ENCODE results near the gene GTPBP6.
"Not testable (repeated sequence)": the region's sequence is repeated elsewhere in the genome, so short reads cannot be mapped to it uniquely, and the experiment has no call there.

The GTPBP6 gene

GRCh38 chrX:334971-335757 lies 16.6 kb upstream of the GTPBP6 start:
- DNase-seq = no peak

DNA sequence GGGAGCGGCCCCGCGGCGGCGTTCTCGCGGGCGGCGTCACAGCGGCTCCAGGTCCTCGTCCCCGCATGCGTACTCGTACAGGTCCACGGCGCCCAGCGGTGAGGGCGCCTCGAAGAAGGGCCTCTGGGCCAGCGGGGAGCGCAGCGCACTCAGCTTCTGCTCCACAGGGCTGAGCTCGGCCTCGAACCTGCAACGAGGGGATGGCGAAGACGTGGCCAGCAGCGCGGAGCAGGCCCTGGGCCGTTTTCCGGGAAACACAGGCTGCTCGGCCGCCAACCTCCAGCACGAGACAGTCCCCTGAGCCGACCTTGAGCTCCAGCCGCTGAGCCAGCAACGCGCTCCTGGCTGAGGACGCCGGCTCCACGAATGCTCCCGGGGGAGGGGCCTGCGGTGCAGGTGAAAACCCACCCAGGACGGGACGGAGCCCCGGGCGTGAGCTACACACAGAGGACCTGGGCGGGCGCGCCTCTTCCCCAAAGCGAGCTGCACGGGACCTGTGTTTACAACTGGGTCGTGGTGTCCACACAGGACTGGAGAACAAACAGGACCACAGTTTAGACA lies 15.8 kb upstream of the GTPBP6 start:
- DNase-seq = no peak

GRCh38 chrX:333611-334311 lies 15.2 kb upstream of the GTPBP6 start:
- DNase-seq = no peak

- DNase-seq = no peak
Observed at GRCh38 chrX:332916-333610, 14.5 kb upstream of the GTPBP6 start.

DNA sequence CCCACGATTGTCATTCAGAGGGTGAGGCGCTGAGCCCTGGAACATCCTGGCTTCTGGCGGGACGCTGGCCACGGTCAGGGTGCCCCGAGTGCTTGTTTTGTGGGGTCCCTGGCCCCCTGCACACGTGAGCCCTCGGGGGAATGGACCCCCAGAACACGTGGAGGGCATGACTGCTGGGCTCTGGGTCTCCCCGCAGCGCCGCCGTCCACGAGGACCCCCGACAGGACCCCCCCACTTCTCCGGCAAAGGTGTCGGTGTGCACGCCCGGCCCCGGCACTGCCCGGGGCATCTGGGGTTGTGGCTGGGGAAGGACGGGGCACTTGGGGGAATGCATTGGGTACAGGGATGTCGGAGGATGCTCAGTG lies 13.9 kb upstream of the GTPBP6 start:
- DNase-seq = no peak

GRCh38 chrX:331825-332495 lies 13.4 kb upstream of the GTPBP6 start:
- DNase-seq = no peak

GRCh38 chrX:331151-331824 lies 12.7 kb upstream of the GTPBP6 start:
- DNase-seq = peak; percentile 60

DNA sequence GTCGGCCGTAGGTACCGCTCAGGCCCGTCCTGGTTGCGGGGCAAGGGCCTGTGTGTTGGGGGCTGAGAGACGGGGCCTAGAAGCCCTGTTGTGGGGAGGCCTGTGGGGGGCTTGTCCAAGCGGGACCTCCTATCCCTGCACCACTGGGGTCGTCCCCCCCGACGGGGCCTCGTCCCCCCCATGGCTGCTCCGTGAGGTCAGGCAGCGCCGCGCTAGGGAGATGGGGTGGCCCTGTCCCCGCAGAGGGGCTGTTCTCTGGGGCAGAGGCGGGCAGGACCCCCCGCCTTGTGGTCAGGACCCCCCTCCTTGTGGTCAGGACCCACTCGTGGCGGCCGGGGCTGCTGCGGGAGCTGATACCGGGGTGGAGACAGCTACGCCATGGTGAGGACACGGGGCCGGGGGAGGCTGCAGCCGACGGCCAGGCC lies 12.1 kb upstream of the GTPBP6 start:
- no peak for DNase-seq

DNA sequence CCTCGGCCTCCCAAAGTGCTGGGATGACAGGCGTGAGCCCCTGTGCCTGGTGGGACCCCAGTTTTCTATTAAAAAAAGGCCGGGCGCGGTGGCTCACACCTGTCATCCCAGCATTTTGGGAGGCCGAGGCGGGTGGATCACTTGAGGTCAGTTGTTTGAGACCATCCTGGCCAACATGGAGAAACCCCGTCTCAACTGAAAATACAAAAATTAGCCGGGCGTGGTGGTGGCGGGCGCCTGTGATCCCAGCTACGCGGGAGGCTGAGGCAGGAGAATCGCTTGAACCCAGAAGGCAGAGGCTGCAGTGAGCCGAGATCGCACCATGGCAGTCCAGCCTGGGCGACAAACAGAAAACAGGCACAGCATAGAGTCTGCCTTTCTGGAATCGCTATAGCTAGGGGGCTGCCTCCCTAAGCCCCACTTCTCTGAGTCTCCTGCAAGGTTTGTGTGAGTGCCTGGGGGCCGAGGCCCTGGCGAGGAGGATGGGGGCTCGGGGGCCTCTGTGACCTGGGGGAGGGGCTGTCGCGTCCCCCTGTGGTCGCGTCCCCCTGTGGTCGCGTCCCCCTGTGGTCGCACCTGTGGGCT lies 11.6 kb upstream of the GTPBP6 start:
- not testable (repeated sequence) for DNase-seq

- DNase-seq = no peak
Observed at GRCh38 chrX:329291-329910, 10.8 kb upstream of the GTPBP6 start.

GRCh38 chrX:327660-328126 lies 9.1 kb upstream of the GTPBP6 start:
- no peak for DNase-seq

- DNase-seq = not testable (repeated sequence)
Observed at GRCh38 chrX:324664-325063, 6.1 kb upstream of the GTPBP6 start.

- DNase-seq = no peak
Observed at GRCh38 chrX:323721-324628, 5.4 kb upstream of the GTPBP6 start.

- no peak for DNase-seq
Observed at GRCh38 chrX:320126-320783, 1.7 kb upstream of the GTPBP6 start.

GRCh38 chrX:319579-320125 lies 1.1 kb upstream of the GTPBP6 start:
- no peak for DNase-seq

DNA sequence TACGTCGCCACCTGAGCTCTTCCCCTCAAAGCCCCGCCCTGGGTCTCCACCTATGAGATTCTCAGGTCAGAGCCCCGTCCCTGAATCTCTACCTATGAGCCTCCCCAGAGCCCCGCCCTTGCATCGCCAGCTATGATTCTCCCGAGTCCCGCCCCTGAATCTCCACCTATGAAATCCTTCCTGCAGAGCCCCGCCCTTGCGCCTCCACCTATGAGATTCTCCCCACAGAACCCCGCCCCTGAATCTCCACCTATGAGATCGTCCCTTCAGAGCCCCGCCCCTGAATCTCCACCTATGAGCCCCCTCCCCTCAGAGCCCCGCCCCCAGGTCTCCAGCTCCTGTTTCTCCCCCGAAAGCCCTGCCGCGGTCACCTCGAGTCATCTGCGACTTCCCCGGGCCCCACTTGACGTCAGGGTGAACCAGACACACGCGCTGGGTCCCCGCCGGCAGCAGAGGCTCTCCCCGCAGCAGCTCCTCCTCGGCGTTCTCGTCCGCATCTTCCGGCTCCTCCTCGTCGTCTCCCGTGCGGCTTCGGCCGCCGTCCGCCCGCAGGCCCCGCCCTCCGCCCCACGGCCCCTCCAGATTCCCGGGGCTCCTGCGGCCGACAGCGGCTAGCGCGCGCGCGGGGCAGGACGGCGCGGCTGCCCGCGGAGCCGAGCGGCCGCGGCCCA lies 393 bp downstream of the GTPBP6 start:
- peak; percentile 95 for DNase-seq

GRCh38 chrX:317424-318067 lies 1.1 kb downstream of the GTPBP6 start:
- no peak for DNase-seq
